Activated naive CD4-positive, alpha-beta T cell treated with anti-CD3 and anti-CD28 coated beads for 36 hours (primary cell): Measurements from ENCODE around the gene GAS7. TPM values are rescaled to one million over a fixed set of nuclear protein-coding genes. Genes with fewer than 3 reads are reported as not detected.

Source experiments
- CTCF ChIA-PET: fragments of 350-600 bp; sonication (Branson Sonifier 250); formaldehyde crosslinking; loops from one replicate; lab custom pipeline; 2021; ENCODE audit warnings: antibody characterized with exemption; lab: Charles Lee
- DNase-seq: peaks from one replicate; pipeline ENCODE4 v3.0.0-alpha.2; 2020
- H3K27ac Mint-ChIP-seq: one replicate; pipeline ENCODE4 v1.8.0; 2021; ENCODE audit warnings: mild to moderate bottlenecking, mixed read lengths
- H3K27me3 Mint-ChIP-seq: one replicate; pipeline ENCODE4 v1.8.0; 2021; ENCODE audit warnings: low read depth, mixed read lengths
- H3K36me3 Mint-ChIP-seq: one replicate; pipeline ENCODE4 v1.8.0; 2021; ENCODE audit warnings: low read depth, mixed read lengths
- H3K4me1 Mint-ChIP-seq: one replicate; pipeline ENCODE4 v1.8.0; 2021; ENCODE audit warnings: low read depth, mixed read lengths
- H3K4me3 Mint-ChIP-seq: one replicate; pipeline ENCODE4 v1.8.0; 2021; ENCODE audit warnings: mild to moderate bottlenecking, moderate library complexity, mixed read lengths
- H3K9me3 Mint-ChIP-seq: one replicate; pipeline ENCODE4 v1.8.0; 2021; ENCODE audit warnings: mixed read lengths
- intact Hi-C: fragments of 100-400 bp; cut with micrococcal nuclease; formaldehyde crosslinking; loops from one replicate; pipeline ENCODE4 v1.15.1; 2023
- total RNA-seq, 2 experiments: library from RNA; stranded (reverse); gene quantifications; one replicate each; pipeline ENCODE4 v1.2.3, GENCODE V29; 2021

The GAS7 gene
- total RNA-seq, 2 experiments from 2014 or later: 0.31 to 0.52 TPM

- CTCF ChIA-PET: no interaction called here
Measured at GRCh38 chr17:9973669-9974447, 224.5 kb downstream of the GAS7 start.

GRCh38 chr17:9971991-9972390 is 226.4 kb downstream of the GAS7 start:
- H3K27me3 Mint-ChIP-seq: no peaks in the 10 kb centered on the region
- H3K36me3 Mint-ChIP-seq: no peaks in the 10 kb centered on the region
- no peak overlapping the region for H3K27ac Mint-ChIP-seq
- CTCF ChIA-PET: no interaction called here
- H3K4me1 Mint-ChIP-seq: no peaks in the 10 kb centered on the region
- H3K4me3 Mint-ChIP-seq: no peak overlapping the region
- intact Hi-C loops: no loop called here
- no peaks in the 10 kb centered on the region for H3K9me3 Mint-ChIP-seq
- DNase-seq: no peak

More at GRCh38 chr17:9973669-9974447, 224.5 kb downstream of the GAS7 start:
- H3K27me3 Mint-ChIP-seq: no peaks in the 10 kb centered on the region
- intact Hi-C loops: no loop called here
- no peak overlapping the region for H3K4me3 Mint-ChIP-seq
- H3K4me1 Mint-ChIP-seq: no peaks in the 10 kb centered on the region
- no peaks in the 10 kb centered on the region for H3K36me3 Mint-ChIP-seq
- no peak overlapping the region for H3K27ac Mint-ChIP-seq
- H3K9me3 Mint-ChIP-seq: no peaks in the 10 kb centered on the region
- no peak for DNase-seq

GRCh38 chr17:9969301-9969935 is 229.0 kb downstream of the GAS7 start:
- no peak for DNase-seq
- H3K9me3 Mint-ChIP-seq: no peaks in the 10 kb centered on the region
- no peaks in the 10 kb centered on the region for H3K27me3 Mint-ChIP-seq
- H3K4me1 Mint-ChIP-seq: no peaks in the 10 kb centered on the region
- no peak overlapping the region for H3K27ac Mint-ChIP-seq
- H3K4me3 Mint-ChIP-seq: no peak overlapping the region
- H3K36me3 Mint-ChIP-seq: no peaks in the 10 kb centered on the region
- intact Hi-C loops: loop anchor here (5.0 kb wide), 1 partner anchor 258 kb away; no protein-coding TSS in a partner anchor
- CTCF ChIA-PET: interaction anchor here (1.4 kb wide), 1 partner anchor 18 kb away, joined by 3 read pairs; no protein-coding TSS in a partner anchor

GRCh38 chr17:9968881-9969280 is 229.5 kb downstream of the GAS7 start:
- CTCF ChIA-PET: interaction anchor here (1.4 kb wide), 1 partner anchor 19 kb away, joined by 3 read pairs; no protein-coding TSS in a partner anchor
- intact Hi-C loops: loop anchor here (5.0 kb wide), 1 partner anchor 258 kb away; no protein-coding TSS in a partner anchor
- Mint-ChIP-seq H3K36me3 (no peaks in the 10 kb centered on the region), H3K4me3 (no peak overlapping the region), H3K4me1 (no peaks in the 10 kb centered on the region), H3K27me3 (no peaks in the 10 kb centered on the region), H3K9me3 (no peaks in the 10 kb centered on the region), H3K27ac (no peak overlapping the region)
- DNase-seq: no peak

- no peak overlapping the region for H3K4me3 Mint-ChIP-seq
- CTCF ChIA-PET: interaction anchor here (1.0 to 1.4 kb wide), 2 partner anchors 20 to 43 kb away, joined by 3 read pairs; no protein-coding TSS in a partner anchor
Measured at GRCh38 chr17:9968008-9968407, 230.4 kb downstream of the GAS7 start.

GRCh38 chr17:9959377-9959981 is 238.9 kb downstream of the GAS7 start:
- intact Hi-C loops: loop anchor here (2.0 kb wide), 1 partner anchor 35 kb away; no protein-coding TSS in a partner anchor

More at GRCh38 chr17:9968008-9968407, 230.4 kb downstream of the GAS7 start:
- no peaks in the 10 kb centered on the region for H3K4me1 Mint-ChIP-seq
- intact Hi-C loops: loop anchor here (5.0 kb wide), 1 partner anchor 259 kb away; no protein-coding TSS in a partner anchor
- no peak for DNase-seq
- no peak overlapping the region for H3K27ac Mint-ChIP-seq
- no peaks in the 10 kb centered on the region for H3K27me3 Mint-ChIP-seq
- H3K9me3 Mint-ChIP-seq: no peaks in the 10 kb centered on the region
- no peaks in the 10 kb centered on the region for H3K36me3 Mint-ChIP-seq

GRCh38 chr17:9958586-9959281 is 239.7 kb downstream of the GAS7 start:
- H3K36me3 Mint-ChIP-seq: no peaks in the 10 kb centered on the region
- intact Hi-C loops: loop anchor here (2.0 kb wide), 1 partner anchor 34 kb away; no protein-coding TSS in a partner anchor

More at GRCh38 chr17:9959377-9959981, 238.9 kb downstream of the GAS7 start:
- CTCF ChIA-PET: no interaction called here
- no peaks in the 10 kb centered on the region for H3K36me3 Mint-ChIP-seq
- peak; percentile 56 for DNase-seq
- H3K9me3 Mint-ChIP-seq: no peaks in the 10 kb centered on the region
- no peak overlapping the region for H3K4me3 Mint-ChIP-seq
- no peaks in the 10 kb centered on the region for H3K4me1 Mint-ChIP-seq
- peaks cover 2% of the 10 kb centered on the region for H3K27me3 Mint-ChIP-seq
- no peak overlapping the region for H3K27ac Mint-ChIP-seq

GRCh38 chr17:9957244-9957643 is 241.2 kb downstream of the GAS7 start:
- Mint-ChIP-seq H3K9me3 (no peaks in the 10 kb centered on the region), H3K4me1 (no peaks in the 10 kb centered on the region), H3K36me3 (no peaks in the 10 kb centered on the region), H3K27me3 (peaks cover 2% of the 10 kb centered on the region), H3K4me3 (no peak overlapping the region), H3K27ac (no peak overlapping the region)
- intact Hi-C loops: no loop called here
- CTCF ChIA-PET: interaction anchor here (0.7 to 1.3 kb wide), 2 partner anchors 33 to 337 kb away, joined by 3 to 8 read pairs; no protein-coding TSS in a partner anchor
- DNase-seq: no peak

More at GRCh38 chr17:9958586-9959281, 239.7 kb downstream of the GAS7 start:
- Mint-ChIP-seq H3K4me1 (no peaks in the 10 kb centered on the region), H3K4me3 (no peak overlapping the region), H3K27ac (no peak overlapping the region), H3K27me3 (peaks cover 2% of the 10 kb centered on the region), H3K9me3 (no peaks in the 10 kb centered on the region)
- DNase-seq: no peak
- CTCF ChIA-PET: interaction anchor here (1.3 kb wide), 1 partner anchor 34 kb away, joined by 3 read pairs; no protein-coding TSS in a partner anchor

- no peaks in the 10 kb centered on the region for H3K9me3 Mint-ChIP-seq
- H3K36me3 Mint-ChIP-seq: no peaks in the 10 kb centered on the region
- CTCF ChIA-PET: interaction anchor here (0.6 kb wide), 1 partner anchor 1053 kb away, joined by 3 read pairs; no protein-coding TSS in a partner anchor
- H3K27ac Mint-ChIP-seq: no peak overlapping the region
- intact Hi-C loops: no loop called here
- H3K27me3 Mint-ChIP-seq: peaks cover 2% of the 10 kb centered on the region
- no peak for DNase-seq
- no peak overlapping the region for H3K4me3 Mint-ChIP-seq
- H3K4me1 Mint-ChIP-seq: no peaks in the 10 kb centered on the region
Measured at GRCh38 chr17:9956474-9957131, 241.8 kb downstream of the GAS7 start.

- Mint-ChIP-seq H3K27me3 (no peaks in the 10 kb centered on the region), H3K9me3 (no peaks in the 10 kb centered on the region), H3K4me1 (no peaks in the 10 kb centered on the region), H3K4me3 (no peak overlapping the region), H3K36me3 (no peaks in the 10 kb centered on the region), H3K27ac (no peak overlapping the region)
- intact Hi-C loops: no loop called here
- DNase-seq: no peak
- CTCF ChIA-PET: no interaction called here
Measured at GRCh38 chr17:9953492-9953891, 244.9 kb downstream of the GAS7 start.

GRCh38 chr17:9951803-9952202 is 246.6 kb downstream of the GAS7 start:
- no peaks in the 10 kb centered on the region for H3K27me3 Mint-ChIP-seq
- DNase-seq: no peak
- no peaks in the 10 kb centered on the region for H3K4me1 Mint-ChIP-seq
- CTCF ChIA-PET: no interaction called here
- H3K27ac Mint-ChIP-seq: no peak overlapping the region
- no peaks in the 10 kb centered on the region for H3K9me3 Mint-ChIP-seq
- intact Hi-C loops: no loop called here
- H3K4me3 Mint-ChIP-seq: no peak overlapping the region
- H3K36me3 Mint-ChIP-seq: no peaks in the 10 kb centered on the region
